Measurements from ENCODE around the gene ZBTB24.
"Not testable (repeated sequence)": the region's sequence is repeated elsewhere in the genome, so short reads cannot be mapped to it uniquely, and the experiment has no call there.

Gene ZBTB24

DNA sequence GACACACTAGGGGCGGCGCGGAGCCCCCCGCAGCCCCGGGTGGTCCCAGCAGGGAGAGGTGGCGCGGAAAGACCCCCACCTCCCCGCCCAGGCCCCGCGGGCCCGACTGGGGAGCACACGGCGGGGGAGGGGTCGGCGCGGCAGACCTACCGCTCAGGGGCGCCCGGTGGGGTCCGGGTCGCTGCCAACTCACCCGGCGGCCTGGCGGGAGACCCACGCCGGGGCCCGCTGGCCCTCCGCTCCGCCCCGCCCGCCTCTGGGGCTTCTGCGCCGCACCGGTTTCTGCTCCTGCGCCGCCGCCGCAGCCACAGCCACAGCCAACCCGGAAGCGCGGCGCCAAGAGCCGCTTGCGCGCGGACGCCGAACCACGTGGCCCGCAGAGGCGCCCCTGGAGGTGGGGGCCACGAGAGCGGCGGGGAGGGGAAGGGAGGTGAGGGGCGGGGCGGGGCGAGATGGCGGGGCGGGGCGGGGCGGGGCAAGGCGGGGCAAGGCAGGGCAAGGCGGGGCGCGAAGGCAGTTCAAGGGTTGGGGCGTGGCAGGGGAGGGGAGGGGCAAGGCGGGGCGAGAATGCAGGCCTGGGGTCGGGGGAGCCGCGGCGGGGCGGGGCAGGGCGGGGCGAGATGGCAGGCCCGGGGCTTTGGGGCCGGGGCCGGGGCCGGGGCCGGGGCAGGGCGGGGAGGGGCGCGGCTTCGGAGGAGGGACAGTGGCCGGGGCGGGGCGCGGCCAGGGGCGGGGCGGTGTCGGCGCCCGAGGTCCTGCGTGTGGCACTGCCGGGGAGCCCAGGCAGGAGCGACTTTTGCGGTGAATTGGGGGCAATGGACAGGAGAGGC is at the start of gene ZBTB24:
TSS of gene ZBTB24 (minus strand) at position 315 of the 830 bp plus-strand sequence. CDS start 1,193 bp downstream, outside the sequence.
- DNase-seq (ENCODE audit: low read depth in 3 of 3, low spot score in 1 of 3) = peak; percentile 69 to 81 (median 74)

- no peak for DNase-seq (ENCODE audit: low read depth in 3 of 3, low spot score in 1 of 3)
Measured at GRCh38 chr6:109531446-109531845, 48.4 kb upstream of the ZBTB24 start.

- DNase-seq (ENCODE audit: low read depth in 3 of 3, low spot score in 1 of 3) = no peak
Measured at GRCh38 chr6:109527989-109528388, 45.0 kb upstream of the ZBTB24 start.

GRCh38 chr6:109526905-109527628 is 44.0 kb upstream of the ZBTB24 start:
- peak in 2 of 3 donors; percentile 3 to 13 for DNase-seq (ENCODE audit: low read depth in 3 of 3, low spot score in 1 of 3)

DNA sequence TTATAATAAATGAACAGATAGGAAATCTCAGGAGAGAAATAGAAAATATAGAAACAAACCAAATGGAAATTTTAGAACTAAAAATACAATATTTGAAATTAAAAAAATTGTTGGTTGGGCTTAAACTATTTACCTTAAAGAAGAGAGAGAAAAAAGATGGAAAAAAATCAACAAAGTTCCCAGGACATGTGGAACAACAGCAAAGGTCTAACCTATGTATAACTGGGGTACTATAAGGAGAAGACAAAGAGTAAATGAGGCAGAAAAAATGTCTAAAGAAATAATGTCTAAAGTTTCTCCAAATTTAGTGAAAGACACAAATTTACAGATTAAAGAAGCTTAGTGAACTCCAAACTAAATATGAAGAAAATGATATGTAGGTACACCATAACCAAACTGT is 41.1 kb upstream of the ZBTB24 start:
- DNase-seq (ENCODE audit: low read depth in 3 of 3, low spot score in 1 of 3) = no peak

- no peak for DNase-seq (ENCODE audit: low read depth in 3 of 3, low spot score in 1 of 3)
Measured at GRCh38 chr6:109523478-109523877, 40.5 kb upstream of the ZBTB24 start.

- no peak for DNase-seq (ENCODE audit: low read depth in 3 of 3, low spot score in 1 of 3)
Measured at GRCh38 chr6:109521080-109521479, 38.1 kb upstream of the ZBTB24 start.

- not testable (repeated sequence) for DNase-seq (ENCODE audit: low read depth in 3 of 3, low spot score in 1 of 3)
Measured at GRCh38 chr6:109519647-109520046, 36.6 kb upstream of the ZBTB24 start.

GRCh38 chr6:109516929-109517328 is 33.9 kb upstream of the ZBTB24 start:
- no peak for DNase-seq (ENCODE audit: low read depth in 3 of 3, low spot score in 1 of 3)

DNA sequence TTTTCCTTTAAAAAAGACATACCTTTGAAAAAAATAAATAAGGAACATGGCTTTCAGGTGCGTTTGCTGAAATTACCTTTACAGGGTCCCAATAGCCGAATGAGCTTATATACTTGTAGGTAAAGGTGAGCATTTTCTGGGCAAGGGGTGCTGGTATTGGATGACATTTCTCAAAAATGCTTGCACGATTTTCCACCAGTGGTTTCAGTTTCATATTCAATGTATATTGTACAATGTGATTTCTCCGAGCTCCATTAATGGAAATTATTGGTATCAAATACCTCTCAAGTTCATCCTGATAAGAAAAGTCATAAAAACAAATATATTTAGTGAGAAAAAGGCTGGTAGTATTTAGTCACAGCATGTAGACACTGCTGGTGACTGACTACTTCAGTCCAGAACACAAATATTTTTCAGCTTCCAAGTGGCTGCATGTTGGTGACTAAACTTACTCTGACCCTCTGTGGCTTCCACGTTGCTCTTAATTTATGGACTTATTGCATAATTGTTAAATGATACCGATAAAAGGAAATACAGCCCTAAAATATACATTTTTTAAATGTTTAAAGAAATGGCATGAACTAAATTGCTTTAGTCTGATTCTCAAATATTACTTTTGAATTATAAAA is 32.9 kb upstream of the ZBTB24 start:
- no peak for DNase-seq (ENCODE audit: low read depth in 3 of 3, low spot score in 1 of 3)

GRCh38 chr6:109514946-109515345 is 31.9 kb upstream of the ZBTB24 start:
- DNase-seq (ENCODE audit: low read depth in 3 of 3, low spot score in 1 of 3) = no peak

- DNase-seq (ENCODE audit: low read depth in 3 of 3, low spot score in 1 of 3) = no peak
Measured at GRCh38 chr6:109513571-109514071, 30.6 kb upstream of the ZBTB24 start.

DNA sequence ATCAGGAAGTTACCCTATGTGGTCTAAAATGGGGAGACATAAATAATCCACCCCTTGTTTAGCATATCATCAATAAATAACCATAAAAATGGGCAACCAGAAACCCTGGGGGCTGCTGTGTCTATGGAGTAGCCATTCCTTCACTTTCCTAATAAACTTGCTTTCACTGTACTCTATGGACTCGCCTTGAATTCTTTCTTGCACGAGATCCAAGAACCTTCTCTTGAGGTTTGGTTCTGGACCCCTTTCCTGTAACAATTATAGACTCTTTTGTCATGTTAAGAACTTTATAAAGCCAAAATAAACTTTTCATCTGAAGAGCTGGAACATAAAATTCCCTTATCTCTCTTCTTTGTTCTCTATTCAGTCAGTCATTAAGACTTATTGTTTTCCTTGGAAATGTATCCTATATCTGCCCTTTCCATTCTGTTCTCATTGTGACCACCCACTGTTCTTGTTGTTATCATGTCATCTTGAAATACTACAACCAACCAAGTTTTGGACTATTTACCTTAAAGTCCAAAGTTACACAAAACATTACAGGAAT is 29.3 kb upstream of the ZBTB24 start:
- DNase-seq (ENCODE audit: low read depth in 3 of 3, low spot score in 1 of 3) = no peak

- no peak for DNase-seq (ENCODE audit: low read depth in 3 of 3, low spot score in 1 of 3)
Measured at GRCh38 chr6:109511832-109512231, 28.8 kb upstream of the ZBTB24 start.

DNA sequence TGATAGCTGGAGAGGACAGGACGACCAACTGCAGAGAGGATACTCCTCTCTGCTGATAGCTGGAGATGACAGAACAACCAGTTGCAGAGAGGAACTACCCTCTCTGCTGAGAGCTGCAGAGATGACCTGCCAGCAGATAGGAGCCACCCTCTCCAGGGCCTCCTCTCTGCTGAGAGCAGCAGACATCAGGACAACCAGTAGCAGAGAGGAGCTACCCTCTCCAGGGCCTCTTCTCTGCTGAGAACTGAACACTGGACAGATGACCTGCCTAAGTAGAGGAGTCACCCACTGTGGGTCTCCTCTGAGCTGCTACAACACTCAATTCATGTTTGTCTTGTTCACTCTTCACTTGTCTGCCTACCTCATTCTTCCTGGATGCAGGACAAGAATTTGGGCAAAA is 27.3 kb upstream of the ZBTB24 start:
- DNase-seq (ENCODE audit: low read depth in 3 of 3, low spot score in 1 of 3) = no peak

GRCh38 chr6:109508166-109508860 is 25.3 kb upstream of the ZBTB24 start:
- no peak for DNase-seq (ENCODE audit: low read depth in 3 of 3, low spot score in 1 of 3)

- no peak for DNase-seq (ENCODE audit: low read depth in 3 of 3, low spot score in 1 of 3)
Measured at GRCh38 chr6:109507490-109508072, 24.6 kb upstream of the ZBTB24 start.

GRCh38 chr6:109506841-109507240 is 23.8 kb upstream of the ZBTB24 start:
- DNase-seq (ENCODE audit: low read depth in 3 of 3, low spot score in 1 of 3) = no peak

DNA sequence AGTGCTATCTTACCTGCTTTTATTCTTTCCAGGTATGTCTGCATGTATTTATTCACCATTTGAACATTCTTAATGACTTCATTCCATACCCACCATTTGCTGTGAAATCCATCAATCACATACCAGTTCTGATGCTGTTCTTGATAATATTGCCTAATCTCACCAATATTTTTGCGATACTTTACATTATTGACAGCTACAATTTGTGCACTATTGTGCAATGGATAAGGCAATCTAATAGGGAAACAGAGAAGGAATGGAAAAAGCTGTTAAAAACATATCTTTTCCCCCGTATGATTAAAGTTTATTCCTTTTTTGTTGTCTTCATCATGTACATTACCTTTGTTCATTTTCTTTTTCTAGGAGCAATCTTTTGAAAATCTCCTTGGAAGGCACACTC is 23.3 kb upstream of the ZBTB24 start:
- no peak for DNase-seq (ENCODE audit: low read depth in 3 of 3, low spot score in 1 of 3)
